Measurements from ENCODE around the gene OMP.

DNA sequence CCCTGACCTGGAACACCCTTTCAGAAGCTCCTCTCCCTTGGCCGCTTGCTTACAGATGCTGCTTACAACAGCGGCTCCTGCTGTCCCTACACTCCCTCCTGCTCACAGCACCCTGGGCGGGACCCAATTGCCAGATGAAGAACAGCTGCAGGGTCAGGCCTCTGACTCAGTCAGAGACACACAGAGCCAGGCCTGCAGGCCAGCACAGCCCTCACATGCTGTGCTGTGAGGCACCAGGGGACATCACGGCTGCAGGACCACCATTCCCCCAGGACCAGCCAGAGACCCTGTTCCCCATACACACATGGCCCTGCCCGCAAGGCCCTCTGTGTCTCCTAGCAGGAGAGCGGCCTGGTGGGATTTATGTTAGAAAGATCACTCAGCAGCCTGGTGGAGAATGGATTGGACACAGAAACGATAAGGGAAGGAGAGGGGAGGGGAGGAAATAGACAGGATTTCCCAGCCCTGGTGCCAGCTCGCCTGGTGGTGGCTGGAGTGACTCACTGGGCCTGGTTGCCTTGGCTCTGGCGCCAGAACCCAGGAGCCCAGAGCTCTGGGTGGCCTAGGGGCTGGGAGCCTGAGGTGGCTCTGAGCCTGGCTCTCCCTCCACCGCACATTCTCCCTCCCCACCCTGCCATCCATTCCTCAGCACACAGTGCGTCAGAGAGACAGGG lies 29.2 kb upstream of the OMP start:
- TF ChIP-seq, protein P1, sequence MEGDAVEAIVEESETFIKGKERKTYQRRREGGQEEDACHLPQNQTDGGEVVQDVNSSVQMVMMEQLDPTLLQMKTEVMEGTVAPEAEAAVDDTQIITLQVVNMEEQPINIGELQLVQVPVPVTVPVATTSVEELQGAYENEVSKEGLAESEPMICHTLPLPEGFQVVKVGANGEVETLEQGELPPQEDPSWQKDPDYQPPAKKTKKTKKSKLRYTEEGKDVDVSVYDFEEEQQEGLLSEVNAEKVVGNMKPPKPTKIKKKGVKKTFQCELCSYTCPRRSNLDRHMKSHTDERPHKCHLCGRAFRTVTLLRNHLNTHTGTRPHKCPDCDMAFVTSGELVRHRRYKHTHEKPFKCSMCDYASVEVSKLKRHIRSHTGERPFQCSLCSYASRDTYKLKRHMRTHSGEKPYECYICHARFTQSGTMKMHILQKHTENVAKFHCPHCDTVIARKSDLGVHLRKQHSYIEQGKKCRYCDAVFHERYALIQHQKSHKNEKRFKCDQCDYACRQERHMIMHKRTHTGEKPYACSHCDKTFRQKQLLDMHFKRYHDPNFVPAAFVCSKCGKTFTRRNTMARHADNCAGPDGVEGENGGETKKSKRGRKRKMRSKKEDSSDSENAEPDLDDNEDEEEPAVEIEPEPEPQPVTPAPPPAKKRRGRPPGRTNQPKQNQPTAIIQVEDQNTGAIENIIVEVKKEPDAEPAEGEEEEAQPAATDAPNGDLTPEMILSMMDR (conservative IDR thresholded peaks at IDR 0.05; ENCODE audit: low read length), result no peak
- no peak for TF ChIP-seq EZH2phosphoT487 (IDR thresholded peaks at IDR 0.05; ENCODE audit: borderline replicate concordance, low read depth, low read length)

Data from OCI-LY7 (cell line).